Ovary (tissue), 9 donors: Measurements from ENCODE around the gene FRA10AC1. TPM values are rescaled to one million over a fixed set of nuclear protein-coding genes. Genes with fewer than 3 reads are reported as not detected.

Experiments used
- DNase-seq, 5 donors: peaks; one replicate each; pipeline ENCODE4 v3.0.0-alpha.2; 2019 to 2020
- H3K27ac ChIP-seq, 2 donors: fragments of 200-600 bp; one replicate each; pipeline versions ENCODE4 v1.5.1 to v1.8.0; 2019 to 2022
- H3K27me3 ChIP-seq: fragments of 200-600 bp; one replicate; pipeline ENCODE4 v1.8.0; 2022
- H3K36me3 ChIP-seq: fragments of 200-600 bp; sonication (generic); one replicate; pipeline ENCODE4 v1.5.1; 2019
- H3K4me1 ChIP-seq: one replicate; pipeline ENCODE4 v1.8.1; 2013; ENCODE audit warnings: mild to moderate bottlenecking, moderate library complexity; ENCODE audit not compliant: insufficient read depth
- H3K4me3 ChIP-seq: fragments of 200-600 bp; sonication (generic); one replicate; pipeline ENCODE4 v1.5.1; 2017
- H3K9me3 ChIP-seq, 2 donors: fragments of 200-600 bp in 1 of 2; sonication (generic) in 1 of 2; one replicate each; pipeline versions ENCODE4 v1.5.1 to v1.8.1; 2013 to 2019; ENCODE audit warnings: mild to moderate bottlenecking in 1 of 2, moderate library complexity in 1 of 2
- CTCF ChIP-seq, 3 donors: fragments of 450-650 bp in 2 of 3; fragments of 200-600 bp in 1 of 3; IDR thresholded peaks; one replicate each; pipeline versions ENCODE4 v1.5.1 to v1.8.0; 2016 to 2022; ENCODE audit warnings: antibody characterized with exemption in 3 of 3, mild to moderate bottlenecking in 1 of 3
- EP300 ChIP-seq: sonication (generic); formaldehyde crosslinking; IDR thresholded peaks from one replicate; pipeline ENCODE4 v1.6.1; 2017; ENCODE audit warnings: antibody characterized with exemption
- POLR2A ChIP-seq: fragments of 450-650 bp; IDR thresholded peaks from one replicate; pipeline ENCODE4 v1.6.1; 2017; ENCODE audit warnings: antibody characterized with exemption, mild to moderate bottlenecking, moderate library complexity
- WGBS, 3 donors: extraction: QIAGEN DNeasy Blood & Tissue Kit in 1 of 3; methylation state at CpG; one replicate each; pipeline versions ENCODE4 v1.1.5 to v1.1.7; 2013 to 2017; 5-methylcytosine and 5-hydroxymethylcytosine counted together
- intact Hi-C, 4 donors: fragments of 100-400 bp; cut with DNase I; formaldehyde crosslinking; loops; one replicate each; pipeline versions ENCODE4 v1.11.0 to v1.15.1; 2022 to 2023
- polyA plus RNA-seq, 2 donors: library from polyadenylated mRNA; stranded (reverse); fragments of 200-250 nt in 1 of 2; fragments of 350-450 nt in 1 of 2; fragmentation: Illumina TruSeq in 1 of 2; extraction: RNeasy Lipid Tissue Mini Kit (QIAGEN cat#74804) in 1 of 2; gene quantifications; one replicate each; pipeline ENCODE4 v1.2.3, GENCODE V29; 2013 to 2014
- total RNA-seq, 7 donors: library from RNA; depleted of rRNA in 2 of 7; stranded (reverse); fragments of >200 nt in 2 of 7; fragmentation: NEBNext Ultra II Directional in 3 of 7; extraction: Animal tissue kit (Norgen Biotek cat#: 25700) in 3 of 7; gene quantifications; one replicate each; pipeline versions ENCODE4 v1.1.0 to v1.2.4, GENCODE V29; 2016 to 2023
- donor health status: DM: no; HTN: no; CAD: no; lungs with moderate emphysema.
- donor health status: DM: no; HTN: no; CAD: no.
- donor health status: Bipolar disorder and iron deficiency.
- donor health status: DM: yes; HTN: yes; CAD: no.
- donor health status: DM: no; HTN: no; CAD: no.
- donor health status: DM: yes; HTN: yes; CAD: no.

The FRA10AC1 gene
- total and polyA plus RNA-seq, 9 donors: 12.2 to 25.8 (median 23.0) TPM

- Histone ChIP-seq H3K4me3 (no peak overlapping the region), H3K4me1 (no peaks in the 10 kb centered on the region), H3K27me3 (no peaks in the 10 kb centered on the region), H3K36me3 (no peaks in the 10 kb centered on the region), H3K27ac (no peak overlapping the region), H3K9me3 (no peaks in the 10 kb centered on the region)
- DNase-seq: no peak
- no peak for TF ChIP-seq EP300
- no peak for TF ChIP-seq POLR2A
- TF ChIP-seq CTCF (IDR thresholded peaks at IDR 0.05): no peak
- intact Hi-C loops: no loop called here
- 71 to 87% (median 80%) methylated on average over 1 of the region's 1 CpG for WGBS, 3 donors
Observed at GRCh38 chr10:93726024-93726423, 23.6 kb upstream of the FRA10AC1 start.

- H3K27me3 ChIP-seq: no peaks in the 10 kb centered on the region
- no peak overlapping the region for H3K27ac ChIP-seq
- whole genome bisulfite sequencing, 3 donors: 76 to 89% (median 76%) methylated on average over 2 of the region's 2 CpGs
- no peak for DNase-seq
- H3K4me1 ChIP-seq: no peaks in the 10 kb centered on the region
- no peak for TF ChIP-seq POLR2A
- TF ChIP-seq EP300: no peak
- no peak for TF ChIP-seq CTCF (IDR thresholded peaks at IDR 0.05)
- H3K4me3 ChIP-seq: no peak overlapping the region
- H3K36me3 ChIP-seq: no peaks in the 10 kb centered on the region
- H3K9me3 ChIP-seq: no peaks in the 10 kb centered on the region
- intact Hi-C loops: no loop called here
Observed at GRCh38 chr10:93723153-93723552, 20.8 kb upstream of the FRA10AC1 start.

- TF ChIP-seq POLR2A: no peak
- TF ChIP-seq EP300: no peak
- no peak for TF ChIP-seq CTCF (IDR thresholded peaks at IDR 0.05)
- Histone ChIP-seq H3K9me3 (no peaks in the 10 kb centered on the region), H3K27ac (no peak overlapping the region), H3K36me3 (no peaks in the 10 kb centered on the region), H3K4me1 (no peaks in the 10 kb centered on the region), H3K27me3 (no peaks in the 10 kb centered on the region), H3K4me3 (no peak overlapping the region)
- no peak for DNase-seq
- intact Hi-C loops: no loop called here
Observed at GRCh38 chr10:93722550-93722949, 20.2 kb upstream of the FRA10AC1 start.

- TF ChIP-seq CTCF (IDR thresholded peaks at IDR 0.05): no peak
- TF ChIP-seq EP300: no peak
- no peak for TF ChIP-seq POLR2A
- no peak for DNase-seq
- 65 to 74% (median 65%) methylated on average over 3 of the region's 3 CpGs for WGBS, 3 donors
- H3K27ac ChIP-seq: no peak overlapping the region
- H3K4me3 ChIP-seq: no peak overlapping the region
- intact Hi-C loops: no loop called here
- H3K27me3 ChIP-seq: no peaks in the 10 kb centered on the region
- H3K9me3 ChIP-seq: no peaks in the 10 kb centered on the region
- H3K36me3 ChIP-seq: no peaks in the 10 kb centered on the region
- H3K4me1 ChIP-seq: no peaks in the 10 kb centered on the region
Observed at GRCh38 chr10:93719901-93720300, 17.5 kb upstream of the FRA10AC1 start.
